ENCODE data around the gene LSM10. TPM values are rescaled to one million over a fixed set of nuclear protein-coding genes. Genes with fewer than 3 reads are reported as not detected.

Gene LSM10
- total RNA-seq, 2 experiments from 2014 or later: 43.8 to 46.2 TPM

DNA sequence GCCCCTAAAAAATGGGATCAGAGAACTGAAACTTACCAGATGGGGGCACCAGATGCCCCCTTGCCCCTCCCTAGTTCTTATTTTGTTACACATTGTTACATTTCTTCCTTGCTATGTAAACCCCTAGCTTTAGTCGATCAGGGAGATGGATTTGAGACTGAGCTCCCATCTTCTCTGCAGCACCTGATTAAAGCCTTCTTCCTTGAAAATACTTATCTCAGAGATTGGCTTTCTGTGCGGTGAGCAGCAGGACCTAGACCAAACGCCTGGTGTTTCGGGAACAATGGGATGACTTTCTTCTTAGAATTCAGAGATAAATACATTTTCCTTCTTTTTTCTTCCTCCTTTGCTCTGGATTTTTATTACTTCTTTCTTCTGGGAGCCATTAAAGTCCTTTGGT, 16.7 kb upstream of the LSM10 start:
- DNase-seq (no peak), ATAC-seq (no peak)
- Mint-ChIP-seq H3K4me1 (ENCODE audit: low read depth) (peaks cover 16% of the 10 kb centered on the region), H3K27me3 (no peaks in the 10 kb centered on the region), H3K9me3 (peaks cover 3% of the 10 kb centered on the region), H3K36me3 (ENCODE audit: low read depth) (no peaks in the 10 kb centered on the region), H3K4me3 (no peak overlapping the region), H3K27ac (no peak overlapping the region)
- ChIA-PET POLR2A (no interaction called here), CTCF (interaction anchor here (1.0 to 2.4 kb wide), 2 partner anchors 16 to 72 kb away, joined by 6 to 10 read pairs; no protein-coding TSS in a partner anchor)
- intact Hi-C loops (cut with micrococcal nuclease): no loop called here
- TF ChIP-seq, protein P1, sequence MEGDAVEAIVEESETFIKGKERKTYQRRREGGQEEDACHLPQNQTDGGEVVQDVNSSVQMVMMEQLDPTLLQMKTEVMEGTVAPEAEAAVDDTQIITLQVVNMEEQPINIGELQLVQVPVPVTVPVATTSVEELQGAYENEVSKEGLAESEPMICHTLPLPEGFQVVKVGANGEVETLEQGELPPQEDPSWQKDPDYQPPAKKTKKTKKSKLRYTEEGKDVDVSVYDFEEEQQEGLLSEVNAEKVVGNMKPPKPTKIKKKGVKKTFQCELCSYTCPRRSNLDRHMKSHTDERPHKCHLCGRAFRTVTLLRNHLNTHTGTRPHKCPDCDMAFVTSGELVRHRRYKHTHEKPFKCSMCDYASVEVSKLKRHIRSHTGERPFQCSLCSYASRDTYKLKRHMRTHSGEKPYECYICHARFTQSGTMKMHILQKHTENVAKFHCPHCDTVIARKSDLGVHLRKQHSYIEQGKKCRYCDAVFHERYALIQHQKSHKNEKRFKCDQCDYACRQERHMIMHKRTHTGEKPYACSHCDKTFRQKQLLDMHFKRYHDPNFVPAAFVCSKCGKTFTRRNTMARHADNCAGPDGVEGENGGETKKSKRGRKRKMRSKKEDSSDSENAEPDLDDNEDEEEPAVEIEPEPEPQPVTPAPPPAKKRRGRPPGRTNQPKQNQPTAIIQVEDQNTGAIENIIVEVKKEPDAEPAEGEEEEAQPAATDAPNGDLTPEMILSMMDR (IDR thresholded peaks at IDR 0.05): no peak

DNA sequence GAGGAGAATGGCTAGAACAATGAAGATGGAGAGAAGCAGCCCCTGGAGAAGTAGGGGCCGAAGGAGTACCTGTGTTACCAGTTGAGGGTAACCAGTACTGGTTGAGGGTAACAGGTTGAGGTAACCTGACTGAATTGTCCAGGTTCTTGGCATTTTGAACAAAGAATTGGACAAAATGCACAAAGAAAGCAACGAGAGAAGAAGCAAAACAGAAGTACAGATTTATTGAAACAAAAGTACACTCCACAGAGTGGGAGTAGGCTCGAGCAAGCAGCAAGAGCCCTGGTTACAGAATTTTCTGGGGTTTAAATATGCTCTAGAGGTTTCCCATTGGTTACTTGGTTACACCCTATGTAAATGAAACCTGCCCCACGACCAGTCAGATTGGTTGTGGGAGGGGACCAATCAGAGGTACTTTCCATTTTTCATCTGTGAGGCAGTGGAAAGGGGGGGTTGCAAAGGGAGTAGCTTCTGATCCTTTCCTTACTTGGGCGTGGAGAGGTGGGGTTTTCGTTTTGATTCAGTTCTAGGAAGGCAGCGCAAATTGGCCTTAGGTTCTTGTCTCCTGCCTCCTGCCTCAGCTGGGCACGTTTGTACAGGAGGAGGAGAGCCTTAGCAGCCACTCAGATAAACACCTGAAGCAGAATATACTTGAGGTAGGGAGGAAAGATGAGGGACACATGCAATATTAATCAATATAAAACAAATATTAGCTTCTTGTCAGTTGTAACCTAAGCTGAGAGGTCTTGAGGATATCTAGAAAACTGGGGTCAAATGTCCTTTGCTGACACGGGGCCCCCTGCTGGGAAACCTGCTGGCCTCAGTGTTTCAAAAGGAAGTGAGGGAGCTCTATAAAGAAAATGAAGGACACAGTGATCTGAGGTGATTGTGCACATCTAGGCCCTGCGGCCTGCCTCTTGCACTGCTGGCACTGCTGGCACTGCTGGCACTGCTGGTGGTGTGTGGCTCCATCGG, 14.3 kb upstream of the LSM10 start:
- peaks cover 16% of the 10 kb centered on the region for H3K4me1 Mint-ChIP-seq (ENCODE audit: low read depth)

DNA sequence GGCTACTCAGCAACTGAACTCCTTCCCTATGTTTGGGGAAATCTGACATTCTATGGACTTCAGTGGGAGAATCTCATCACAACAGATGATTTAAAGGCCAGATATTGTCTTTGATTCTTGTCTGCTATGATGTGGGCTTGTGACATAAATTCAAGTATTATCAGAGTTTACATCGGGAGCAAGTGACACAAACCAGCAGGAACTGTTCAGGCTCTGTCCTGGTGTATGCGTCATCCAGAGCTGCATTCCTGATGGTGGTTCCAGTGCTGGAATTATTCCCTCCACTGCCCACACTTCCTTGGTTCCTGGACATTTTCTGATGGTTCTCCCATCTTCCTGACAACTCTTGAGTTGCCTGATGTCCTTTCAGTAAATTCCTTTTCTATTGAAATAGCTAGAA, 10.8 kb upstream of the LSM10 start:
- H3K9me3 Mint-ChIP-seq: peaks cover 3% of the 10 kb centered on the region
- ATAC-seq (no peak), DNase-seq (no peak)
- H3K4me3 Mint-ChIP-seq: no peak overlapping the region
- POLR2A ChIA-PET: no interaction called here
- TF ChIP-seq, protein P1 (IDR thresholded peaks at IDR 0.05): no peak
- CTCF ChIA-PET: interaction anchor here (1.6 kb wide), 1 partner anchor 40 kb away, joined by 4 read pairs; no protein-coding TSS in a partner anchor
- no peaks in the 10 kb centered on the region for H3K36me3 Mint-ChIP-seq (ENCODE audit: low read depth)
- H3K27me3 Mint-ChIP-seq: no peaks in the 10 kb centered on the region
- no peak overlapping the region for H3K27ac Mint-ChIP-seq
- intact Hi-C loops (cut with micrococcal nuclease): no loop called here
- H3K4me1 Mint-ChIP-seq (ENCODE audit: low read depth): peaks cover 16% of the 10 kb centered on the region

More for the DNA sequence above, 14.3 kb upstream of the LSM10 start:
- H3K27ac Mint-ChIP-seq: peak overlapping the region; percentile 89
- ATAC-seq: peak; percentile 99
- CTCF ChIA-PET: interaction anchor here (0.7 to 2.9 kb wide), 11 partner anchors 8 to 278 kb away, joined by 3 to 10 read pairs (median 6); no protein-coding TSS in a partner anchor
- no peaks in the 10 kb centered on the region for H3K27me3 Mint-ChIP-seq
- peaks cover 3% of the 10 kb centered on the region for H3K9me3 Mint-ChIP-seq
- H3K36me3 Mint-ChIP-seq (ENCODE audit: low read depth): no peaks in the 10 kb centered on the region
- peak; percentile 84 for DNase-seq
- TF ChIP-seq, protein P1 (IDR thresholded peaks at IDR 0.05): no peak
- POLR2A ChIA-PET: interaction anchor here (0.7 to 2.5 kb wide), 4 partner anchors 14 to 89 kb away, joined by 3 to 12 read pairs (median 6); partner anchors contain the start of genes EVA1B and LSM10
- H3K4me3 Mint-ChIP-seq: peak overlapping the region; percentile 29
- intact Hi-C loops (cut with micrococcal nuclease): no loop called here

DNA sequence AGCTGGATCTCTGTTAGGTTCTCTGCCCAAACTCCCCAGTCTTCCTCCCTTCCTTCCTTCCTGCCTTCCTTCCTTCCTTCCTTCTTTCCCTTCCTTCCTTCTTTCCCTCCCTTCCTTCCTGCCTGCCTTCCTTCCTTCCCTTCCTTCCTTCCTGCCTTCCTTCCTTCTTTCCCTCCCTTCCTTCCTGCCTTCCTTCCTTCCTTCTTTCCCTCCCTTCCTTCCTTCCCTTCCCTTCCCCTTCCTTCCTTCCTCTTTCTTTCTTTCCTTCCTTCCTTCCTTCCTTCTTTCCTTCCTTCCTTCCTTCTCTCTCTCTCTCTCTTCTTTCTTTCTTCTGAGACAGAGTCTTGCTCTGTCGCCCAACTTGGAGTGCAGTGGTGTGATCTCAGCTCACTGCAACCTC, 8.7 kb upstream of the LSM10 start:
- POLR2A ChIA-PET: interaction anchor here (1.0 kb wide), 1 partner anchor 86 kb away, joined by 3 read pairs; no protein-coding TSS in a partner anchor
- intact Hi-C loops (cut with micrococcal nuclease): no loop called here
- TF ChIP-seq, protein P1 (IDR thresholded peaks at IDR 0.05): no peak

DNA sequence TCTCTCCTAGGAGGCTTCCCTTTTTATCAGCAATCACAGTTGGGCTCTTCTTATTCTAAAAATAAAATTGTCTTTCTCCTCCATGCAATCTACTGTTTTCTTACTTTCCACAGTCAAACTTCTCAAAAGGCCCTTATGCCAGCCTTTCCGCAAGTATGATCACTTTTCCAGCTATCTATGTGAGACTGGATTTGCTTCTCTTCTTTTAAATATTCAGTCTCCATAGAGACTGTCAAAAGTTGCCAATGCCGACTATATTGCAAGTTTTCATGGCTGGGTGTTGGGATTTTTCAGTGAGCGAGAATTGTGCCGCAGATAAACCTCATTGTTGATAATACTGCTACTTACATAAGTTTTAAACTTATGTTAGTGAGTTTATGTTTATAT, 4.8 kb upstream of the LSM10 start:
- Mint-ChIP-seq H3K27ac (no peak overlapping the region), H3K4me1 (ENCODE audit: low read depth) (peaks cover 18% of the 10 kb centered on the region), H3K36me3 (ENCODE audit: low read depth) (no peaks in the 10 kb centered on the region), H3K9me3 (no peaks in the 10 kb centered on the region), H3K4me3 (no peak overlapping the region), H3K27me3 (no peaks in the 10 kb centered on the region)
- ATAC-seq: no peak
- ChIA-PET POLR2A (no interaction called here), CTCF (no interaction called here)
- TF ChIP-seq, protein P1 (IDR thresholded peaks at IDR 0.05): no peak
- no peak for DNase-seq
- intact Hi-C loops (cut with micrococcal nuclease): no loop called here

More for the DNA sequence above, 8.7 kb upstream of the LSM10 start:
- DNase-seq: no peak
- H3K9me3 Mint-ChIP-seq: peaks cover under 1% of the 10 kb centered on the region
- no peak overlapping the region for H3K27ac Mint-ChIP-seq
- CTCF ChIA-PET: interaction anchor here (1.4 kb wide), 1 partner anchor 38 kb away, joined by 6 read pairs; no protein-coding TSS in a partner anchor
- H3K4me3 Mint-ChIP-seq: no peak overlapping the region
- H3K27me3 Mint-ChIP-seq: no peaks in the 10 kb centered on the region
- ATAC-seq: no peak
- no peaks in the 10 kb centered on the region for H3K36me3 Mint-ChIP-seq (ENCODE audit: low read depth)
- H3K4me1 Mint-ChIP-seq (ENCODE audit: low read depth): peaks cover 5% of the 10 kb centered on the region

Data from activated CD8-positive, alpha-beta T cell treated with anti-CD3 and anti-CD28 coated beads for 36 hours (primary cell).